Measurements from ENCODE around the gene KLHL22.

The KLHL22 gene

DNA sequence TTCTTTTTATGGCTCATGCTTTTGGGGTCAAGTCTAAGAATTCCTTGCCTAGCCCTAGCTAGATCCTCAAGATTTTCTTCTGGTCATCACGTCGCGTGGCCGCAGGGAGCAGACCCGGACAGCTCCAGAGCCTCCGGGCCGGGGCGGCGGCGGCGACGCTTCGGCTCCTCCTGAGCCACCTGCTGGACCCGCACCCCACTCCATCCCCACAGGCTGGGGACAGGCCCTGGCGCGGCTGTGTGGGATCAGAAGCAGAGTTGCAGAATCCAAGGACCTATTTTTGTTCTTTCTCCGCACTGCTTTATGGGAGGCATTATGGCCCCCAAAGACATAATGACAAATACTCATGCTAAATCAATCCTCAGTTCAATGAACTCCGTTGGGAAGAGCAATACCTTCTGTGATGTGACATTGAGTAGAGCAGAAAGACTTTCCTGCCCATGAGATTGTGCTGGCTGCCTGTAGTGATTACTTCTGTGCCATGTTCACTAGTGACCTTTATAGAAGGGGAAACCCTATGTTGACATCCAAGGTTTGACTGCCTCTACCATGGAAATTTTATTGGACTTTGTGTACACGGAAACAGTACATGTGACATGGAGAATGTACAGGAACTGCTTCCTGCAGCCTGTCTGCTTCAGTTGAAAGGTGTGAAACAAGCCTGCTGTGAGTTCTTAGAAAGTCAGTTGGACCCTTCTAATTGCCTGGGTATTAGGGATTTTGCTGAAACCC, 45.6 kb downstream of the KLHL22 start:
- H3K4me2 ChIP-seq (ENCODE audit: low read length): no peak overlapping the region
- H3F3A ChIP-seq (ENCODE audit: control insufficient read depth, insufficient read depth): no peaks in the 10 kb centered on the region
- TF ChIP-seq, protein P1, sequence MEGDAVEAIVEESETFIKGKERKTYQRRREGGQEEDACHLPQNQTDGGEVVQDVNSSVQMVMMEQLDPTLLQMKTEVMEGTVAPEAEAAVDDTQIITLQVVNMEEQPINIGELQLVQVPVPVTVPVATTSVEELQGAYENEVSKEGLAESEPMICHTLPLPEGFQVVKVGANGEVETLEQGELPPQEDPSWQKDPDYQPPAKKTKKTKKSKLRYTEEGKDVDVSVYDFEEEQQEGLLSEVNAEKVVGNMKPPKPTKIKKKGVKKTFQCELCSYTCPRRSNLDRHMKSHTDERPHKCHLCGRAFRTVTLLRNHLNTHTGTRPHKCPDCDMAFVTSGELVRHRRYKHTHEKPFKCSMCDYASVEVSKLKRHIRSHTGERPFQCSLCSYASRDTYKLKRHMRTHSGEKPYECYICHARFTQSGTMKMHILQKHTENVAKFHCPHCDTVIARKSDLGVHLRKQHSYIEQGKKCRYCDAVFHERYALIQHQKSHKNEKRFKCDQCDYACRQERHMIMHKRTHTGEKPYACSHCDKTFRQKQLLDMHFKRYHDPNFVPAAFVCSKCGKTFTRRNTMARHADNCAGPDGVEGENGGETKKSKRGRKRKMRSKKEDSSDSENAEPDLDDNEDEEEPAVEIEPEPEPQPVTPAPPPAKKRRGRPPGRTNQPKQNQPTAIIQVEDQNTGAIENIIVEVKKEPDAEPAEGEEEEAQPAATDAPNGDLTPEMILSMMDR (IDR thresholded peaks at IDR 0.05; ENCODE audit: low read depth, low read length, poor library complexity, severe bottlenecking): no peak
- no peak for TF ChIP-seq EZH2phosphoT487 (IDR thresholded peaks at IDR 0.05; ENCODE audit: borderline replicate concordance, low read length)
- H3K9me3 ChIP-seq (ENCODE audit: control insufficient read depth, insufficient read depth, low read length): no peaks in the 10 kb centered on the region
- H3K9me2 ChIP-seq (replicated peaks; ENCODE audit: control insufficient read depth, low read length): no peaks in the 10 kb centered on the region
- no peaks in the 10 kb centered on the region for H3K79me2 ChIP-seq (ENCODE audit: control insufficient read depth, low read length)
- H4K20me1 ChIP-seq (ENCODE audit: control insufficient read depth, insufficient read depth, low read depth, low read length): no peaks in the 10 kb centered on the region
- H3K4me3 ChIP-seq (ENCODE audit: low read length): no peak overlapping the region
- no peaks in the 10 kb centered on the region for H3K4me1 ChIP-seq (ENCODE audit: control insufficient read depth, low read length)
- no peaks in the 10 kb centered on the region for H3K27me3 ChIP-seq (ENCODE audit: control insufficient read depth, low read length)
- H3K27ac ChIP-seq (ENCODE audit: low read depth, low read length): no peak overlapping the region
- H3K36me3 ChIP-seq (ENCODE audit: control insufficient read depth, low read length): no peaks in the 10 kb centered on the region

DNA sequence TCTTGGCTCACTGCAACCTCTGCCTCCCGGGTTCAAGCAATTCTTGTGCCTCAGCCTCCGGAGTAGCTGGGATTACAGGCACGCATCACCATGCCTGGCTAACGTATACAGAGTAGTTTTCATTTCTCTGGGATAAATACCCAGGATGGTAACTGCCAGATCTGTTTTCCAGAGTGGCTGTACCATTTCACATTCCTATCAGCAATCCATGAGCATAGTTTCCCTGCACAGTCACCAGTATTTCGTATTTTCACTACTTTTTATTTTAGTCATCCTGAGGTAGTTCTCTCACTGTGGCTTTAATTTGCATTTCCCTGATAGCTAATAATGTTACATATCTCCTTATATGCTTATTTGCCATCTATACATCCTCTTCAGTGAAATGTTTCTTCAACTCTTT, 47.0 kb downstream of the KLHL22 start:
- no peaks in the 10 kb centered on the region for H4K20me1 ChIP-seq (ENCODE audit: control insufficient read depth, insufficient read depth, low read depth, low read length)
- H3K27ac ChIP-seq (ENCODE audit: low read depth, low read length): no peak overlapping the region
- no peaks in the 10 kb centered on the region for H3K4me1 ChIP-seq (ENCODE audit: control insufficient read depth, low read length)
- no peaks in the 10 kb centered on the region for H3K9me3 ChIP-seq (ENCODE audit: control insufficient read depth, insufficient read depth, low read length)
- H3K4me3 ChIP-seq (ENCODE audit: low read length): no peak overlapping the region
- no peaks in the 10 kb centered on the region for H3K27me3 ChIP-seq (ENCODE audit: control insufficient read depth, low read length)
- TF ChIP-seq, protein P1 (IDR thresholded peaks at IDR 0.05; ENCODE audit: low read depth, low read length, poor library complexity, severe bottlenecking): no peak
- no peak for TF ChIP-seq EZH2phosphoT487 (IDR thresholded peaks at IDR 0.05; ENCODE audit: borderline replicate concordance, low read length)
- no peaks in the 10 kb centered on the region for H3K36me3 ChIP-seq (ENCODE audit: control insufficient read depth, low read length)
- H3K4me2 ChIP-seq (ENCODE audit: low read length): no peak overlapping the region
- H3F3A ChIP-seq (ENCODE audit: control insufficient read depth, insufficient read depth): no peaks in the 10 kb centered on the region
- no peaks in the 10 kb centered on the region for H3K79me2 ChIP-seq (ENCODE audit: control insufficient read depth, low read length)
- no peaks in the 10 kb centered on the region for H3K9me2 ChIP-seq (replicated peaks; ENCODE audit: control insufficient read depth, low read length)

DNA sequence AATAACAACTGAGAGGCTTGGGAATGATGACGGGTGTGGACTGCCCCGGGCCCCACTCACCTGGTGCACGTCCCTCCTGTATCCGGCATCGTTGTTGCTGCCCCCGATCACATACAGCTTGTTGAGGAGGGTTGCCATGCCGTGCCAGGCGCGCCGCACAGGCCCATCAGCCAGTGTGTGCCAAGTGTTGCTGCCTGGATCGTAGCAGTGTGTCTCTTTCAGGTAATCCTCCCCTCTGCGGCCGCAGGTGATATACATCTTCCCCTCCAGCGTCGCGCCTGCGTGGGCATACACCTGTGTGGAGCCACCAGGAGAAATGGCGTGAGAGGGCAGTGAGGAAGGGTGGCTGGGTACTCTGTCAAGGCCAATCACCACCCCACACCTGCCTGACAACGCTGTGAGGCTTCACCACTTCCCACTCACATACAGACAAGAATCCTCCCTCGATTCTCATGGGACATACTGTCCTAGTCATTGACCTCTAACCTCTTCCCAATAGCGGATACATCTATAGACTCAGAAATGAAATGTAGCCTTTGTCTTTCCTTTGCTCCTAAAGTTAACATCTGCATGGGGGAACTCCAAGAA, 49.1 kb downstream of the KLHL22 start:
- no peak overlapping the region for H3K27ac ChIP-seq (ENCODE audit: low read depth, low read length)
- no peaks in the 10 kb centered on the region for H3K36me3 ChIP-seq (ENCODE audit: control insufficient read depth, low read length)

More for the DNA sequence above, 49.1 kb downstream of the KLHL22 start:
- no peaks in the 10 kb centered on the region for H3K4me1 ChIP-seq (ENCODE audit: control insufficient read depth, low read length)
- TF ChIP-seq EZH2phosphoT487 (IDR thresholded peaks at IDR 0.05; ENCODE audit: borderline replicate concordance, low read length): no peak
- TF ChIP-seq, protein P1 (IDR thresholded peaks at IDR 0.05; ENCODE audit: low read depth, low read length, poor library complexity, severe bottlenecking): no peak
- no peaks in the 10 kb centered on the region for H3K79me2 ChIP-seq (ENCODE audit: control insufficient read depth, low read length)
- H3K9me3 ChIP-seq (ENCODE audit: control insufficient read depth, insufficient read depth, low read length): no peaks in the 10 kb centered on the region
- no peaks in the 10 kb centered on the region for H3F3A ChIP-seq (ENCODE audit: control insufficient read depth, insufficient read depth)
- H3K9me2 ChIP-seq (replicated peaks; ENCODE audit: control insufficient read depth, low read length): no peaks in the 10 kb centered on the region
- H3K27me3 ChIP-seq (ENCODE audit: control insufficient read depth, low read length): no peaks in the 10 kb centered on the region
- no peak overlapping the region for H3K4me2 ChIP-seq (ENCODE audit: low read length)
- H3K4me3 ChIP-seq (ENCODE audit: low read length): no peak overlapping the region
- no peaks in the 10 kb centered on the region for H4K20me1 ChIP-seq (ENCODE audit: control insufficient read depth, insufficient read depth, low read depth, low read length)

Data from DOHH2 (cell line).